WTC11 (cell line): ENCODE results near the gene CAPN15. TPM values are rescaled to one million over a fixed set of nuclear protein-coding genes. Genes with fewer than 3 reads are reported as not detected.

Experiments used
- ATAC-seq: fragments of 200-7000 bp; cut with Tn5 transposase; 2 replicates; pipeline ENCODE4 v1.10.0; 2021; ENCODE audit warnings: mild to moderate bottlenecking, moderate library complexity
- CTCF ChIA-PET: fragments of 300-600 bp; sonication (Branson Sonifier 250); formaldehyde crosslinking; loops from one replicate; lab custom pipeline; 2021; ENCODE audit warnings: antibody characterized with exemption; lab: Charles Lee
- POLR2A ChIA-PET: fragments of 350-600 bp; sonication (Branson Sonifier 250); formaldehyde crosslinking; loops from one replicate; lab custom pipeline; 2021; ENCODE audit warnings: antibody characterized with exemption; lab: Charles Lee
- DNase-seq: peaks from one replicate; pipeline ENCODE4 v3.0.0; 2021; ENCODE audit warnings: low spot score
- H3K27ac Mint-ChIP-seq: 2 replicates; pipeline ENCODE4 v1.8.0; 2021; ENCODE audit warnings: mixed read lengths
- H3K27me3 Mint-ChIP-seq: 2 replicates; pipeline ENCODE4 v1.8.0; 2021; ENCODE audit warnings: low read depth, mild to moderate bottlenecking, moderate library complexity, mixed read lengths
- H3K36me3 Mint-ChIP-seq: 2 replicates; pipeline ENCODE4 v1.8.0; 2021; ENCODE audit warnings: mixed read lengths
- H3K4me1 Mint-ChIP-seq: 2 replicates; pipeline ENCODE4 v1.8.0; 2022; ENCODE audit warnings: mixed read lengths
- H3K4me3 Mint-ChIP-seq: 2 replicates; pipeline ENCODE4 v1.8.0; 2021; ENCODE audit warnings: mild to moderate bottlenecking, moderate library complexity, mixed read lengths
- H3K9me3 Mint-ChIP-seq: 2 replicates; pipeline ENCODE4 v1.8.0; 2021; ENCODE audit warnings: mixed read lengths
- CREB1 ChIP-seq: sonication (generic); formaldehyde crosslinking; IDR thresholded peaks from 2 replicates; pipeline ENCODE4 v1.8.0; 2023; ENCODE audit warnings: mild to moderate bottlenecking, missing genetic modification reagents
- ELF4 ChIP-seq: sonication (generic); formaldehyde crosslinking; IDR thresholded peaks from 2 replicates; pipeline ENCODE4 v1.8.1; 2022; ENCODE audit warnings: low read depth, mild to moderate bottlenecking, moderate library complexity, missing genetic modification reagents
- GABPB1 ChIP-seq: sonication (generic); formaldehyde crosslinking; IDR thresholded peaks from 2 replicates; pipeline ENCODE4 v1.8.1; 2023; ENCODE audit warnings: mild to moderate bottlenecking, missing genetic modification reagents
- IRF2 ChIP-seq: sonication (generic); formaldehyde crosslinking; IDR thresholded peaks from 2 replicates; pipeline ENCODE4 v1.8.0; 2022; ENCODE audit warnings: low read depth, missing genetic modification reagents, borderline replicate concordance
- JAZF1 ChIP-seq: fragments of 250-450 bp; sonication (Bioruptor Pico); IDR thresholded peaks from 2 replicates; pipeline ENCODE4 v1.9.0; 2021; ENCODE audit warnings: moderate library complexity, mild to moderate bottlenecking, inconsistent platforms
- JUN ChIP-seq: sonication (generic); formaldehyde crosslinking; IDR thresholded peaks from 2 replicates; pipeline ENCODE4 v1.8.0; 2023; ENCODE audit warnings: mild to moderate bottlenecking, missing genetic modification reagents
- NR3C1 ChIP-seq: sonication (generic); formaldehyde crosslinking; conservative IDR thresholded peaks from 2 replicates; pipeline ENCODE4 v1.8.1; 2023; ENCODE audit warnings: low read depth, mild to moderate bottlenecking, missing genetic modification reagents
- SP1 ChIP-seq: sonication (generic); formaldehyde crosslinking; conservative IDR thresholded peaks from 2 replicates; pipeline ENCODE4 v1.8.1; 2022; ENCODE audit warnings: missing genetic modification reagents
- ZNF138 ChIP-seq: sonication (generic); formaldehyde crosslinking; conservative IDR thresholded peaks from 2 replicates; pipeline ENCODE4 v1.8.1; 2022; ENCODE audit warnings: mild to moderate bottlenecking, moderate library complexity, missing genetic modification reagents
- ZNF671 ChIP-seq: fragments of 250-450 bp; sonication (Bioruptor Pico); IDR thresholded peaks from 2 replicates; pipeline ENCODE4 v1.8.0; 2021; ENCODE audit warnings: mild to moderate bottlenecking
- total RNA-seq: library from RNA; stranded (reverse); gene quantifications from 3 replicates; pipeline ENCODE4 v1.2.3, GENCODE V29; 2021
- TF ChIP-seq, protein P1 (sequence below): sonication (generic); formaldehyde crosslinking; IDR thresholded peaks from 2 replicates; pipeline ENCODE4 v1.8.1; 2023; ENCODE audit warnings: mild to moderate bottlenecking, missing genetic modification reagents
- TF ChIP-seq, protein P2 (sequence below): sonication (generic); formaldehyde crosslinking; IDR thresholded peaks from 2 replicates; pipeline ENCODE4 v1.8.1; 2023; ENCODE audit warnings: mild to moderate bottlenecking, missing genetic modification reagents, moderate library complexity
- TF ChIP-seq, protein P3 (sequence below): sonication (generic); formaldehyde crosslinking; IDR thresholded peaks from 2 replicates; pipeline ENCODE4 v1.8.0; 2023; ENCODE audit warnings: missing genetic modification reagents, mild to moderate bottlenecking, borderline replicate concordance
- TF ChIP-seq, protein P4 (sequence below): sonication (generic); formaldehyde crosslinking; IDR thresholded peaks from 2 replicates; pipeline ENCODE4 v1.8.1; 2023; ENCODE audit warnings: mild to moderate bottlenecking, moderate library complexity, missing genetic modification reagents
- TF ChIP-seq, protein P5 (sequence below): sonication (generic); formaldehyde crosslinking; IDR thresholded peaks from 2 replicates; pipeline ENCODE4 v1.8.1; 2022; ENCODE audit warnings: missing genetic modification reagents, borderline replicate concordance

CAPN15 gene
- total RNA-seq, 1 experiment from 2014 or later: 110 TPM

DNA sequence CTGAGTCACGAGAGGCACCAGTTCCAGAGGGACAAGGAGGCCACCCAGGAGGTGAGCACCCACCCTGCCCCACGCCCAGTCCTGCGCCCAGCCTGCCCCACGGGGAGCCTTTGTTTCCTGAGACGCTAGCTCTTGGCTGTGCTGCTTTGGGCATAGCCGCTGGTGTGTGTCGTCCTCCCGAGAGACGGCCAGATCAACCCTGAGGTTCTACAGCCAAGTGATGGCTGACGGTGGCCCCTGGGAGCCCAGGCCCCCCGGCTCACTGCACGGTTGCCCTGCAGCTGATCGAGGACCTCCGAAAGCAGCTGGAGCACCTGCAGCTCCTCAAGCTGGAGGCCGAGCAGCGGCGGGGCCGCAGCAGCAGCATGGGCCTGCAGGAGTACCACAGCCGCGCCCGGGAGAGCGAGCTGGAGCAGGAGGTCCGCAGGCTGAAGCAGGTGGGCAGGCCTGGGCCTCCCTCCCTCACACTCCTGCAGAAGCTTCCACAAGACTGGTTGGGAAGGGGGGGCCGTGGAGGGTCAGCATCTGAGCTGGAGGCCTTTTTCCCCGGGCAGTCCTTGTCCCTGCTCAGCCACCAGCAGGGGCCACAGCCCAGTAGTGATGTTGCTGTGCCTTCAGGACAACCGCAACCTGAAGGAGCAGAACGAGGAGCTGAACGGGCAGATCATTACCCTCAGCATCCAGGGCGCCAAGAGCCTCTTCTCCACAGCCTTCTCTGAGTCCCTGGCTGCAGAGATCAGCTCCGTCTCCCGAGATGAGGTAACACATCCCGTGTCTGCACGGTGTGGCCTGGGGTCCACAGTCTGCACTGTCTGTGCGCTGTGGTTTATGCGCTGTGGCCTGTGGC lies 7.4 kb upstream of the CAPN15 start:
- Mint-ChIP-seq H3K9me3 (no peaks in the 10 kb centered on the region), H3K36me3 (peaks cover 2% of the 10 kb centered on the region; the same call in 1 of the 2 replicates), H3K27ac (no peak overlapping the region), H3K4me1 (no peaks in the 10 kb centered on the region), H3K4me3 (no peak overlapping the region), H3K27me3 (no peaks in the 10 kb centered on the region)
- ChIA-PET CTCF (interaction anchor here (0.8 to 2.1 kb wide), 8 partner anchors 12 to 130 kb away, joined by 3 to 9 read pairs (median 4); partner anchors contain the start of gene NHLRC4), POLR2A (interaction anchor here (1.2 kb wide), 1 partner anchor 119 kb away, joined by 3 read pairs; the partner anchor contains the start of gene DECR2)
- ATAC-seq (no peak), DNase-seq (no peak)
- TF ChIP-seq JAZF1 (CRISPR knock-in tag): no peak
- TF ChIP-seq, protein P1, sequence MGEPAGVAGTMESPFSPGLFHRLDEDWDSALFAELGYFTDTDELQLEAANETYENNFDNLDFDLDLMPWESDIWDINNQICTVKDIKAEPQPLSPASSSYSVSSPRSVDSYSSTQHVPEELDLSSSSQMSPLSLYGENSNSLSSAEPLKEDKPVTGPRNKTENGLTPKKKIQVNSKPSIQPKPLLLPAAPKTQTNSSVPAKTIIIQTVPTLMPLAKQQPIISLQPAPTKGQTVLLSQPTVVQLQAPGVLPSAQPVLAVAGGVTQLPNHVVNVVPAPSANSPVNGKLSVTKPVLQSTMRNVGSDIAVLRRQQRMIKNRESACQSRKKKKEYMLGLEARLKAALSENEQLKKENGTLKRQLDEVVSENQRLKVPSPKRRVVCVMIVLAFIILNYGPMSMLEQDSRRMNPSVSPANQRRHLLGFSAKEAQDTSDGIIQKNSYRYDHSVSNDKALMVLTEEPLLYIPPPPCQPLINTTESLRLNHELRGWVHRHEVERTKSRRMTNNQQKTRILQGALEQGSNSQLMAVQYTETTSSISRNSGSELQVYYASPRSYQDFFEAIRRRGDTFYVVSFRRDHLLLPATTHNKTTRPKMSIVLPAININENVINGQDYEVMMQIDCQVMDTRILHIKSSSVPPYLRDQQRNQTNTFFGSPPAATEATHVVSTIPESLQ (CRISPR knock-in tag): no peak
- TF ChIP-seq, protein P2, sequence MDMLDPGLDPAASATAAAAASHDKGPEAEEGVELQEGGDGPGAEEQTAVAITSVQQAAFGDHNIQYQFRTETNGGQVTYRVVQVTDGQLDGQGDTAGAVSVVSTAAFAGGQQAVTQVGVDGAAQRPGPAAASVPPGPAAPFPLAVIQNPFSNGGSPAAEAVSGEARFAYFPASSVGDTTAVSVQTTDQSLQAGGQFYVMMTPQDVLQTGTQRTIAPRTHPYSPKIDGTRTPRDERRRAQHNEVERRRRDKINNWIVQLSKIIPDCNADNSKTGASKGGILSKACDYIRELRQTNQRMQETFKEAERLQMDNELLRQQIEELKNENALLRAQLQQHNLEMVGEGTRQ (CRISPR knock-in tag): no peak
- no peak for TF ChIP-seq ZNF671 (CRISPR knock-in tag)
- TF ChIP-seq JUN (CRISPR knock-in tag): no peak
- no peak for TF ChIP-seq ELF4 (CRISPR knock-in tag)
- no peak for TF ChIP-seq SP1
- TF ChIP-seq IRF2 (CRISPR knock-in tag): no peak
- TF ChIP-seq, protein P3, sequence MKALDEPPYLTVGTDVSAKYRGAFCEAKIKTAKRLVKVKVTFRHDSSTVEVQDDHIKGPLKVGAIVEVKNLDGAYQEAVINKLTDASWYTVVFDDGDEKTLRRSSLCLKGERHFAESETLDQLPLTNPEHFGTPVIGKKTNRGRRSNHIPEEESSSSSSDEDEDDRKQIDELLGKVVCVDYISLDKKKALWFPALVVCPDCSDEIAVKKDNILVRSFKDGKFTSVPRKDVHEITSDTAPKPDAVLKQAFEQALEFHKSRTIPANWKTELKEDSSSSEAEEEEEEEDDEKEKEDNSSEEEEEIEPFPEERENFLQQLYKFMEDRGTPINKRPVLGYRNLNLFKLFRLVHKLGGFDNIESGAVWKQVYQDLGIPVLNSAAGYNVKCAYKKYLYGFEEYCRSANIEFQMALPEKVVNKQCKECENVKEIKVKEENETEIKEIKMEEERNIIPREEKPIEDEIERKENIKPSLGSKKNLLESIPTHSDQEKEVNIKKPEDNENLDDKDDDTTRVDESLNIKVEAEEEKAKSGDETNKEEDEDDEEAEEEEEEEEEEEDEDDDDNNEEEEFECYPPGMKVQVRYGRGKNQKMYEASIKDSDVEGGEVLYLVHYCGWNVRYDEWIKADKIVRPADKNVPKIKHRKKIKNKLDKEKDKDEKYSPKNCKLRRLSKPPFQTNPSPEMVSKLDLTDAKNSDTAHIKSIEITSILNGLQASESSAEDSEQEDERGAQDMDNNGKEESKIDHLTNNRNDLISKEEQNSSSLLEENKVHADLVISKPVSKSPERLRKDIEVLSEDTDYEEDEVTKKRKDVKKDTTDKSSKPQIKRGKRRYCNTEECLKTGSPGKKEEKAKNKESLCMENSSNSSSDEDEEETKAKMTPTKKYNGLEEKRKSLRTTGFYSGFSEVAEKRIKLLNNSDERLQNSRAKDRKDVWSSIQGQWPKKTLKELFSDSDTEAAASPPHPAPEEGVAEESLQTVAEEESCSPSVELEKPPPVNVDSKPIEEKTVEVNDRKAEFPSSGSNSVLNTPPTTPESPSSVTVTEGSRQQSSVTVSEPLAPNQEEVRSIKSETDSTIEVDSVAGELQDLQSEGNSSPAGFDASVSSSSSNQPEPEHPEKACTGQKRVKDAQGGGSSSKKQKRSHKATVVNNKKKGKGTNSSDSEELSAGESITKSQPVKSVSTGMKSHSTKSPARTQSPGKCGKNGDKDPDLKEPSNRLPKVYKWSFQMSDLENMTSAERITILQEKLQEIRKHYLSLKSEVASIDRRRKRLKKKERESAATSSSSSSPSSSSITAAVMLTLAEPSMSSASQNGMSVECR: no peak
- TF ChIP-seq ZNF138 (CRISPR knock-in tag): no peak
- TF ChIP-seq, protein P4, sequence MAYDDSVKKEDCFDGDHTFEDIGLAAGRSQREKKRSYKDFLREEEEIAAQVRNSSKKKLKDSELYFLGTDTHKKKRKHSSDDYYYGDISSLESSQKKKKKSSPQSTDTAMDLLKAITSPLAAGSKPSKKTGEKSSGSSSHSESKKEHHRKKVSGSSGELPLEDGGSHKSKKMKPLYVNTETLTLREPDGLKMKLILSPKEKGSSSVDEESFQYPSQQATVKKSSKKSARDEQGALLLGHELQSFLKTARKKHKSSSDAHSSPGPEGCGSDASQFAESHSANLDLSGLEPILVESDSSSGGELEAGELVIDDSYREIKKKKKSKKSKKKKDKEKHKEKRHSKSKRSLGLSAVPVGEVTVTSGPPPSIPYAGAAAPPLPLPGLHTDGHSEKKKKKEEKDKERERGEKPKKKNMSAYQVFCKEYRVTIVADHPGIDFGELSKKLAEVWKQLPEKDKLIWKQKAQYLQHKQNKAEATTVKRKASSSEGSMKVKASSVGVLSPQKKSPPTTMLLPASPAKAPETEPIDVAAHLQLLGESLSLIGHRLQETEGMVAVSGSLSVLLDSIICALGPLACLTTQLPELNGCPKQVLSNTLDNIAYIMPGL (CRISPR knock-in tag): no peak
- no peak for TF ChIP-seq CREB1
- no peak for TF ChIP-seq GABPB1 (CRISPR knock-in tag)
- TF ChIP-seq, protein P5, sequence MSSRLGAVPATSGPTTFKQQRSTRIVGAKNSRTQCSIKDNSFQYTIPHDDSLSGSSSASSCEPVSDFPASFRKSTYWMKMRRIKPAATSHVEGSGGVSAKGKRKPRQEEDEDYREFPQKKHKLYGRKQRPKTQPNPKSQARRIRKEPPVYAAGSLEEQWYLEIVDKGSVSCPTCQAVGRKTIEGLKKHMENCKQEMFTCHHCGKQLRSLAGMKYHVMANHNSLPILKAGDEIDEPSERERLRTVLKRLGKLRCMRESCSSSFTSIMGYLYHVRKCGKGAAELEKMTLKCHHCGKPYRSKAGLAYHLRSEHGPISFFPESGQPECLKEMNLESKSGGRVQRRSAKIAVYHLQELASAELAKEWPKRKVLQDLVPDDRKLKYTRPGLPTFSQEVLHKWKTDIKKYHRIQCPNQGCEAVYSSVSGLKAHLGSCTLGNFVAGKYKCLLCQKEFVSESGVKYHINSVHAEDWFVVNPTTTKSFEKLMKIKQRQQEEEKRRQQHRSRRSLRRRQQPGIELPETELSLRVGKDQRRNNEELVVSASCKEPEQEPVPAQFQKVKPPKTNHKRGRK (CRISPR knock-in tag): no peak
- no peak for TF ChIP-seq NR3C1 (CRISPR knock-in tag)
